Natural killer cell (primary cell): Measurements from ENCODE around the gene TPH2. TPM values are rescaled to one million over a fixed set of nuclear protein-coding genes. Genes with fewer than 3 reads are reported as not detected.

Experiments
- ATAC-seq, 3 donors: fragments of 150-1000 bp in 2 of 3; fragments of 200-7000 bp in 1 of 3; cut with Tn5 transposase; 1 replicate in 1 of 3; 2 replicates in 2 of 3; pipeline ENCODE4 v1.10.0; 2021; ENCODE audit warnings: mild to moderate bottlenecking in 2 of 3, moderate library complexity in 2 of 3
- DNase-seq, 2 donors: peaks; one replicate each; pipeline versions ENCODE4 v3.0.0 to v3.0.0-alpha.2; 2013 to 2021; ENCODE audit warnings: mixed read lengths in 1 of 2
- H3K27ac ChIP-seq: one replicate; pipeline ENCODE4 v1.5.1; 2013; ENCODE audit warnings: mild to moderate bottlenecking, low read length
- H3K27me3 ChIP-seq: one replicate; pipeline ENCODE4 v1.6.1; 2013; ENCODE audit warnings: low read length; ENCODE audit not compliant: control insufficient read depth, insufficient read depth
- H3K36me3 ChIP-seq: one replicate; pipeline ENCODE4 v1.6.1; 2013; ENCODE audit warnings: low read length; ENCODE audit not compliant: control insufficient read depth, insufficient read depth
- H3K4me1 ChIP-seq: one replicate; pipeline ENCODE4 v1.6.1; 2013; ENCODE audit warnings: low read length; ENCODE audit not compliant: control insufficient read depth, insufficient read depth
- H3K4me3 ChIP-seq: one replicate; pipeline ENCODE4 v1.5.1; 2013; ENCODE audit warnings: low read length
- H3K9me3 ChIP-seq: one replicate; pipeline ENCODE4 v1.6.1; 2013; ENCODE audit warnings: low read length; ENCODE audit not compliant: control insufficient read depth, insufficient read depth
- H3K27ac Mint-ChIP-seq, 2 donors: one replicate each; pipeline ENCODE4 v1.8.0; 2022; ENCODE audit warnings: mild to moderate bottlenecking in 2 of 2, mixed read lengths in 2 of 2, moderate library complexity in 1 of 2
- H3K27me3 Mint-ChIP-seq, 2 donors: one replicate each; pipeline ENCODE4 v1.8.0; 2022; ENCODE audit warnings: low read depth in 2 of 2, mixed read lengths in 2 of 2
- H3K36me3 Mint-ChIP-seq: one replicate; pipeline ENCODE4 v1.8.0; 2022; ENCODE audit warnings: mixed read lengths
- H3K4me1 Mint-ChIP-seq, 2 donors: one replicate each; pipeline ENCODE4 v1.8.0; 2022; ENCODE audit warnings: mixed read lengths in 2 of 2
- H3K4me3 Mint-ChIP-seq: one replicate; pipeline ENCODE4 v1.8.0; 2022; ENCODE audit warnings: mild to moderate bottlenecking, moderate library complexity, mixed read lengths
- H3K9me3 Mint-ChIP-seq, 2 donors: one replicate each; pipeline ENCODE4 v1.8.0; 2022; ENCODE audit warnings: mixed read lengths in 2 of 2
- CTCF ChIP-seq: fragments of 200-600 bp; IDR thresholded peaks from one replicate; pipeline ENCODE4 v1.8.0; 2022; ENCODE audit warnings: antibody characterized with exemption
- WGBS: methylation state at CpG from one replicate; pipeline ENCODE4 v1.1.7; 2013; ENCODE audit warnings: missing lambda C conversion rate; ENCODE audit not compliant: insufficient coverage; 5-methylcytosine and 5-hydroxymethylcytosine counted together
- intact Hi-C: fragments of 100-400 bp; cut with micrococcal nuclease; formaldehyde crosslinking; loops from one replicate; pipeline ENCODE4 v1.14.2; 2022
- total RNA-seq, 4 donors: library from RNA; stranded (reverse); fragments of 120-200 nt in 1 of 4; gene quantifications; one replicate each; pipeline versions ENCODE4 v1.2.3 to v1.2.4, GENCODE V29; 2013 to 2022

The TPH2 gene
- total RNA-seq, 3 donors from 2014 or later (not counting 1 experiment from before 2014, with no cell fraction given): not detected

DNA sequence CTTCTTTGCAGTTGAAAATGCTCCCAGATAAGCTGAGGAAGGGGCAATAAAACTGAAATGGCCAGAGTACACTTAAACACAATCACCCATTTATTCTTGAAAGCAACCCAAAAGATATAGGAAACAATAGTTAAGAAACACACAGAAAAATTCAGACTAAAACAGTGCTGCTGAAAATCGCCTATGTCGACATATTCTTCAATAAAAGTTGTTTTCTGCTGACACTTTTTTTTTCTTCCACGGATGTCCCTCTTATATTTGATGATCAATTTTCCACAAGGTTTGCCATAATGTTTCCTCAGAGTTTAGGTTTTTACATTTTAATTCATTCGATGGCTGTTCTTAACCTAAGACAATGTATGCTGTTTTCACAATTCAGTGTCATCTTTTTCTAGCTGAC is 74.2 kb downstream of the TPH2 start:
- H3K27me3 Mint-ChIP-seq: peaks cover 1 to 11% of the 10 kb centered on the region in 2 donors
- Histone ChIP-seq H3K27ac (no peak overlapping the region), H3K27me3 (no peaks in the 10 kb centered on the region), H3K9me3 (no peaks in the 10 kb centered on the region), H3K4me3 (no peak overlapping the region), H3K36me3 (no peaks in the 10 kb centered on the region), H3K4me1 (no peaks in the 10 kb centered on the region)
- H3K4me3 Mint-ChIP-seq: no peak overlapping the region
- ATAC-seq (no peak), DNase-seq (no peak)
- no peaks in the 10 kb centered on the region for H3K4me1 Mint-ChIP-seq
- 80% methylated on average over 4 of the region's 4 CpGs for WGBS
- no peaks in the 10 kb centered on the region for H3K9me3 Mint-ChIP-seq
- H3K27ac Mint-ChIP-seq: no peak overlapping the region
- H3K36me3 Mint-ChIP-seq: no peaks in the 10 kb centered on the region
- intact Hi-C loops: no loop called here
- TF ChIP-seq CTCF: no peak

GRCh38 chr12:72015895-72016294 is 77.2 kb downstream of the TPH2 start:
- no peak for TF ChIP-seq CTCF
- DNase-seq (no peak), ATAC-seq (no peak)
- Histone ChIP-seq H3K4me3 (no peak overlapping the region), H3K27me3 (no peaks in the 10 kb centered on the region), H3K4me1 (no peaks in the 10 kb centered on the region), H3K36me3 (no peaks in the 10 kb centered on the region), H3K9me3 (no peaks in the 10 kb centered on the region), H3K27ac (no peak overlapping the region)
- no peaks in the 10 kb centered on the region for H3K36me3 Mint-ChIP-seq
- no peaks in the 10 kb centered on the region for H3K4me1 Mint-ChIP-seq
- peaks cover 15 to 22% of the 10 kb centered on the region in 2 donors for H3K27me3 Mint-ChIP-seq
- intact Hi-C loops: no loop called here
- H3K9me3 Mint-ChIP-seq: no peaks in the 10 kb centered on the region
- no CpG with 5 or more reads among the region's 1 CpG for WGBS
- H3K27ac Mint-ChIP-seq: no peak overlapping the region
- no peak overlapping the region for H3K4me3 Mint-ChIP-seq

DNA sequence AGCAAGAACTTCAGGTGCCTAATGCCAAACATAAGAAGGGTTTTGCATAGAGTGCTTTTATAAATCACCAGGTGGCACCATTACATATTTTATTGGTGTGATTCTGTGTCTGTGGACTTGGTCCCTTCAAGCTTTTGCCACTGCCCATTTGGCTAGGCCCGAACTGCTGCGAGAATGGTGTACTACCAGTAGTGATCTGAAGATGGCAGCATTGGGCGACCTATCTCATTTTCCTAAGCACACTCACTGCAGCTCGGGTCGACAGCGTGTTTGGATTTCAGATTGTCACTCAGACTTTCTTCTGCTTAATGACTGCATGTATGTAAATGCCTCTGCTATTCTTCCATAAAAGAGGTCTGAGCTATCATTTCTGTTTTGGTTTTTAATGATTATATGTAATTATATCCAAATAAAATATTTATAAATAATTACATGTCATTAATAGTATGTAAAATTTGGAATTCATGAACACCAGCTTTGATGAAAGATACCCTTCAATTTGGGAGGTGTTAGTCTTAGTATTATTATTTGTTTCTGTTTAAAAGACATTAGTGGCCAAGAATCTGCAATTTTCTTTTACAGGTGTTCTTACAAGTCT is 78.5 kb downstream of the TPH2 start:
- Histone ChIP-seq H3K4me1 (no peaks in the 10 kb centered on the region), H3K9me3 (no peaks in the 10 kb centered on the region), H3K27ac (no peak overlapping the region), H3K4me3 (no peak overlapping the region), H3K27me3 (no peaks in the 10 kb centered on the region), H3K36me3 (no peaks in the 10 kb centered on the region)
- WGBS: 2% methylated on average over 6 of the region's 6 CpGs
- TF ChIP-seq CTCF: peak; percentile 69
- intact Hi-C loops: no loop called here
- H3K9me3 Mint-ChIP-seq: no peaks in the 10 kb centered on the region
- no peak overlapping the region for H3K27ac Mint-ChIP-seq
- no peaks in the 10 kb centered on the region for H3K4me1 Mint-ChIP-seq
- H3K4me3 Mint-ChIP-seq: no peak overlapping the region
- ATAC-seq: peak; percentile 72 to 94 (median 86)
- no peaks in the 10 kb centered on the region for H3K36me3 Mint-ChIP-seq
- DNase-seq: peak; percentile 26 to 75
- H3K27me3 Mint-ChIP-seq: peaks cover 15 to 16% of the 10 kb centered on the region in 2 donors

- DNase-seq: no peak
- no peak overlapping the region for H3K27ac Mint-ChIP-seq
- no peak overlapping the region for H3K4me3 Mint-ChIP-seq
- no peaks in the 10 kb centered on the region for H3K27me3 ChIP-seq
- H3K4me1 ChIP-seq: no peaks in the 10 kb centered on the region
- H3K4me1 Mint-ChIP-seq: no peaks in the 10 kb centered on the region
- intact Hi-C loops: no loop called here
- H3K36me3 Mint-ChIP-seq: no peaks in the 10 kb centered on the region
- no peak overlapping the region for H3K4me3 ChIP-seq
- ATAC-seq: no peak
- no peaks in the 10 kb centered on the region for H3K36me3 ChIP-seq
- H3K9me3 Mint-ChIP-seq: no peaks in the 10 kb centered on the region
- H3K27ac ChIP-seq: no peak overlapping the region
- peaks cover 15% of the 10 kb centered on the region in 2 donors for H3K27me3 Mint-ChIP-seq
- no peaks in the 10 kb centered on the region for H3K9me3 ChIP-seq
- TF ChIP-seq CTCF: no peak
These were observed 79.4 kb downstream of the TPH2 start for GRCh38 chr12:72018036-72018435.
